T-cell (primary cell): ENCODE measurements around the gene CNR2. TPM values are rescaled to one million over a fixed set of nuclear protein-coding genes. Genes with fewer than 3 reads are reported as not detected.

Source experiments
- ATAC-seq, 4 experiments: fragments of 200-7000 bp in 3 of 4; fragments of 150-1000 bp in 1 of 4; cut with Tn5 transposase; replicated peaks in 1 of 4; 1 replicate in 3 of 4; 2 replicates in 1 of 4; pipeline ENCODE4 v1.10.0; 2021; ENCODE audit warnings: moderate library complexity in 3 of 4, mild to moderate bottlenecking in 2 of 4, moderate number of reproducible peaks in 1 of 4
- CTCF ChIA-PET, 2 donors: fragments of 300-600 bp; sonication (Branson Sonifier 250); formaldehyde crosslinking; loops; one replicate each; lab custom pipeline; 2022; ENCODE audit warnings: antibody characterized with exemption in 2 of 2; lab: Charles Lee
- POLR2A ChIA-PET, 2 donors: fragments of 300-600 bp; sonication (Branson Sonifier 250); formaldehyde crosslinking; loops; one replicate each; lab custom pipeline; 2022; ENCODE audit warnings: antibody characterized with exemption in 2 of 2; lab: Charles Lee
- DNase-seq, 35 experiments: peaks; one replicate each; pipeline versions ENCODE4 v3.0.0 to v3.0.0-alpha.2; 2013 to 2023
- H3K27ac ChIP-seq: one replicate; pipeline ENCODE4 v1.5.1; 2013; ENCODE audit warnings: low read length
- H3K27me3 ChIP-seq, 2 experiments: replicated peaks in 1 of 2; 1 replicate in 1 of 2; 2 replicates in 1 of 2; pipeline versions ENCODE4 v1.6.1 to v1.7.0; 2013; ENCODE audit warnings: low read length in 1 of 2, mixed read lengths in 1 of 2; ENCODE audit not compliant: control insufficient read depth in 2 of 2, insufficient read depth in 2 of 2; ENCODE audit errors: extremely low read depth in 1 of 2
- H3K36me3 ChIP-seq, 2 donors: 1 replicate in 1 of 2; 2 replicates in 1 of 2; pipeline versions ENCODE4 v1.6.1 to v1.7.0; 2013; ENCODE audit warnings: low read length in 1 of 2; ENCODE audit not compliant: control insufficient read depth in 2 of 2, insufficient read depth in 1 of 2; ENCODE audit errors: extremely low read depth in 1 of 2
- H3K4me1 ChIP-seq, 2 experiments: 1 replicate in 1 of 2; 2 replicates in 1 of 2; pipeline versions ENCODE4 v1.6.1 to v1.7.0; 2013; ENCODE audit warnings: low read length in 2 of 2, mixed read lengths in 1 of 2; ENCODE audit not compliant: insufficient read depth in 2 of 2, control insufficient read depth in 1 of 2; ENCODE audit errors: extremely low read depth in 1 of 2
- H3K4me3 ChIP-seq, 2 donors: 1 replicate in 1 of 2; 2 replicates in 1 of 2; pipeline versions ENCODE4 v1.5.1 to v1.7.0; 2013; ENCODE audit warnings: mild to moderate bottlenecking in 2 of 2, low read length in 1 of 2, moderate library complexity in 1 of 2; ENCODE audit not compliant: control insufficient read depth in 1 of 2; ENCODE audit errors: extremely low read depth in 1 of 2
- H3K9me3 ChIP-seq: 2 replicates; pipeline ENCODE4 v1.7.0; 2013
- H3K27ac Mint-ChIP-seq, 2 donors: one replicate each; pipeline ENCODE4 v1.8.0; 2020 to 2021; ENCODE audit warnings: mild to moderate bottlenecking in 2 of 2, mixed read lengths in 2 of 2
- H3K27me3 Mint-ChIP-seq, 2 donors: one replicate each; pipeline ENCODE4 v1.8.0; 2021 to 2022; ENCODE audit warnings: mixed read lengths in 2 of 2
- H3K36me3 Mint-ChIP-seq: one replicate; pipeline ENCODE4 v1.8.0; 2021; ENCODE audit warnings: mixed read lengths
- H3K4me1 Mint-ChIP-seq, 3 donors: one replicate each; pipeline ENCODE4 v1.8.0; 2020 to 2022; ENCODE audit warnings: mixed read lengths in 3 of 3, mild to moderate bottlenecking in 1 of 3
- H3K4me3 Mint-ChIP-seq, 3 donors: one replicate each; pipeline ENCODE4 v1.8.0; 2020 to 2022; ENCODE audit warnings: mild to moderate bottlenecking in 3 of 3, mixed read lengths in 3 of 3, moderate library complexity in 3 of 3
- H3K9me3 Mint-ChIP-seq, 3 donors: one replicate each; pipeline ENCODE4 v1.8.0; 2020 to 2022; ENCODE audit warnings: mixed read lengths in 3 of 3
- WGBS: methylation state at CpG from one replicate; pipeline ENCODE4 v1.1.5; 2013; ENCODE audit warnings: missing lambda C conversion rate; ENCODE audit not compliant: insufficient coverage; 5-methylcytosine and 5-hydroxymethylcytosine counted together
- total RNA-seq, 35 experiments: library from RNA in 6 of 35; stranded (reverse) in 6 of 35; fragments of 120-200 nt in 1 of 35; gene quantifications; one replicate each; pipeline versions ENCODE4 v1.2.1 to v1.2.4 and lab custom pipeline; 2013 to 2026

Gene CNR2
- total RNA-seq, 5 donors from 2014 or later (not counting 1 experiment from before 2014, with no cell fraction given) = 0.67 to 2.1 (median 1.5) TPM

GRCh38 chr1:23922321-23922943, 9.3 kb upstream of the CNR2 start:
- POLR2A ChIA-PET = no interaction called here
- WGBS = 90% methylated on average over 3 of the region's 8 CpGs
- CTCF ChIA-PET = no interaction called here

DNA sequence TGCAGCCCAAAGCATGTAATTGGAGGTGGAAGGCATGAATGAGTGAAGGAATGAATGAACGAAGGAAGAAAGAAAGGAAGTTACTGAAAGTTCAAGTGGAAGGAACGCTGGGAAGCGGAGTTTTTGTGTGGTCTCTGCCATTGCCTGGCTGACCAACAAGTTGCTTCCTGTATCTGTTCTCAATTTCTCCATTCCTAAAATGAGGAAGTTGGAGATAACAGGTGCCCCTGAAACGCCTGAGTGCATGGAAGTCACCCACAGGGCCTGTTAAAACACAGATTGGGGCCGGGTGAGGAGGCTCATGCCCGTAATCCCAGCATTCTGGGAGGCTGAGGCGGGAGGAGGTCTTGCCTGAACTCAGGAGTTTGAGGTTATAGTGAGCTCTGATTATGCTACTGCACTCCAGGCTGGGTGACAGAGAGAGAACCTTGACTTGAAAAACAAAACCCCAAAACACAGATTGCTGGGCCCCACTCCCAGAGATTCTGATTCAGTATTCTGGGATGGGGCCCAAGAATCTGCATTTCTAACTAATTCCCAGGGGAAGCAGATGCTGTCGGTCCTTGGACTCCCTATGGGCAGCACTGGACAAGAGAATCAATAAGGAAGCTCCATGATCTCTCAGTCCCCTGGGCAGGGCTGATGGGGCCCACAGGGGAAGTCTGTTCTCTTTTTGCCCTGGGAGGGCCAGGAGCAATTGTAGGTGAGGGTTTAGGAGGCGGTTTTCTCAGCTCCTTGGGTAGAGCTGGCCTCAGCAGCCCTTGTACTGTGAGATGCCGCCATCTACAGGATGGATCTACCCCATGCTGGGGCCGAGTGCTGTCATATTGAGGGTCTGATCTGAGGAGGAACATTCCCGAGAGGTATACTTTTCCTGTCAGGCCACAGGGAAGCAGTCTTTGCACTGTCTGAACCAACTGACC, 3.3 kb upstream of the CNR2 start:
- no peaks in the 10 kb centered on the region for H3K9me3 Mint-ChIP-seq
- H3K27ac Mint-ChIP-seq = no peak overlapping the region
- Histone ChIP-seq H3K27ac (no peak overlapping the region), H3K36me3 (no peaks in the 10 kb centered on the region), H3K4me3 (no peak overlapping the region), H3K27me3 (no peaks in the 10 kb centered on the region), H3K9me3 (no peaks in the 10 kb centered on the region), H3K4me1 (peaks cover 8 to 39% of the 10 kb centered on the region in 2 experiments)
- no peaks in the 10 kb centered on the region for H3K36me3 Mint-ChIP-seq
- DNase-seq (peak in 34 of 35 experiments; percentile 18 to 78 (median 53)), ATAC-seq (peak; percentile 77 to 97 (median 85))
- 32% methylated on average over 6 of the region's 12 CpGs for WGBS
- H3K27me3 Mint-ChIP-seq = no peaks in the 10 kb centered on the region
- peaks cover 30 to 36% (median 32%) of the 10 kb centered on the region in 3 donors for H3K4me1 Mint-ChIP-seq
- POLR2A ChIA-PET = interaction anchor here in 1 of 2 donors (0.5 kb wide), 1 partner anchor 14 kb away, joined by 3 read pairs; no protein-coding TSS in a partner anchor
- H3K4me3 Mint-ChIP-seq = no peak overlapping the region
- CTCF ChIA-PET = interaction anchor here (0.6 to 2.7 kb wide), 9 partner anchors 29 to 1435 kb away, joined by 3 to 30 read pairs (median 5); no protein-coding TSS in a partner anchor

More at GRCh38 chr1:23922321-23922943, 9.3 kb upstream of the CNR2 start:
- H3K4me1 ChIP-seq = no peaks in the 10 kb centered on the region
- H3K27ac Mint-ChIP-seq = no peak overlapping the region
- H3K36me3 Mint-ChIP-seq = no peaks in the 10 kb centered on the region
- no peaks in the 10 kb centered on the region for H3K36me3 ChIP-seq
- H3K27me3 Mint-ChIP-seq = peaks cover 0 to 2% of the 10 kb centered on the region in 2 donors
- ATAC-seq = no peak
- H3K27ac ChIP-seq = no peak overlapping the region
- no peaks in the 10 kb centered on the region for H3K9me3 ChIP-seq
- H3K27me3 ChIP-seq = no peaks in the 10 kb centered on the region
- H3K4me3 Mint-ChIP-seq = no peak overlapping the region
- no peaks in the 10 kb centered on the region for H3K9me3 Mint-ChIP-seq
- no peak for DNase-seq
- peaks cover 0 to 2% (median 2%) of the 10 kb centered on the region in 3 donors for H3K4me1 Mint-ChIP-seq
- H3K4me3 ChIP-seq = no peak overlapping the region

- Mint-ChIP-seq H3K27me3 (no peaks in the 10 kb centered on the region), H3K36me3 (no peaks in the 10 kb centered on the region), H3K9me3 (no peaks in the 10 kb centered on the region), H3K4me3 (no peak overlapping the region), H3K27ac (no peak overlapping the region), H3K4me1 (peaks cover 38 to 46% (median 42%) of the 10 kb centered on the region in 3 donors)
- no peaks in the 10 kb centered on the region for H3K9me3 ChIP-seq
- ChIA-PET POLR2A (interaction anchor here in 1 of 2 donors (0.6 kb wide), 1 partner anchor 90 kb away, joined by 6 read pairs; no protein-coding TSS in a partner anchor), CTCF (interaction anchor here (1.3 to 2.7 kb wide), 4 partner anchors 105 to 144 kb away, joined by 5 to 30 read pairs (median 14); no protein-coding TSS in a partner anchor)
- H3K27me3 ChIP-seq = no peaks in the 10 kb centered on the region
- no peaks in the 10 kb centered on the region for H3K36me3 ChIP-seq
- DNase-seq (no peak), ATAC-seq (no peak)
- peaks cover 10 to 48% of the 10 kb centered on the region in 2 experiments for H3K4me1 ChIP-seq
- H3K4me3 ChIP-seq = no peak overlapping the region
- no peak overlapping the region for H3K27ac ChIP-seq
- WGBS = 100% methylated on average over 4 of the region's 5 CpGs
Observed at GRCh38 chr1:23915466-23915865, 2.3 kb upstream of the CNR2 start.

- Histone ChIP-seq H3K27me3 (no peaks in the 10 kb centered on the region), H3K4me3 (no peak overlapping the region), H3K36me3 (no peaks in the 10 kb centered on the region), H3K27ac (no peak overlapping the region), H3K4me1 (peaks cover 10 to 54% of the 10 kb centered on the region in 2 experiments), H3K9me3 (no peaks in the 10 kb centered on the region)
- H3K36me3 Mint-ChIP-seq = no peaks in the 10 kb centered on the region
- no peaks in the 10 kb centered on the region for H3K9me3 Mint-ChIP-seq
- no peak overlapping the region for H3K4me3 Mint-ChIP-seq
- ChIA-PET POLR2A (interaction anchor here in 1 of 2 donors (0.6 kb wide), 1 partner anchor 89 kb away, joined by 6 read pairs; no protein-coding TSS in a partner anchor), CTCF (interaction anchor here in 1 of 2 donors (2.7 kb wide), 1 partner anchor 105 kb away, joined by 30 read pairs; no protein-coding TSS in a partner anchor)
- peaks cover 42 to 49% (median 47%) of the 10 kb centered on the region in 3 donors for H3K4me1 Mint-ChIP-seq
- ATAC-seq (no peak), DNase-seq (no peak)
- WGBS = no CpG with 5 or more reads among the region's 4 CpGs
- H3K27ac Mint-ChIP-seq = peak overlapping the region in 1 of 2 donors; percentile 61
- no peaks in the 10 kb centered on the region for H3K27me3 Mint-ChIP-seq
Observed at GRCh38 chr1:23914921-23915320, 1.8 kb upstream of the CNR2 start.

DNA sequence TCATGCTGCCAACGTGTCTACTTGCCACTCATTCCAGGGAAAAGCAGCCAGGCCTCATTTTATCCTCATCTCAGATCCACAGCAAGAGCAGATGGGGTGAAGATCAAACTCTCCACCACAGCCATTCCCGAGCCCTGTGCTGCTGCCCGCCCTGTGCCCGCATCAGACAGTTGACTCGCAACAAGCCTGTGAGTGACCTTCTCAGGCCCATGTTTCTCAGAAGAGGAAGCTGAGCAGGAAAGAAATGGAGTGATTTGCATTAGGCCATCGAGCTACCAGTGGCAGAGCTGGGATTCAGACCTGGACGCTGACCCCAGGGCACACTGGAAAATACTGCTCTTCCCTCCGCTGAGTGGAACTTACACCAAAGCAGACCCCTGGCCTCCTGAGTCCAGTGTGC, 1.2 kb downstream of the CNR2 start:
- peaks cover 0 to 15% of the 10 kb centered on the region in 2 experiments for H3K27me3 ChIP-seq
- POLR2A ChIA-PET = interaction anchor here in 1 of 2 donors (0.5 kb wide), 1 partner anchor 173 kb away, joined by 3 read pairs; no protein-coding TSS in a partner anchor
- no peaks in the 10 kb centered on the region for H3K36me3 ChIP-seq
- H3K27me3 Mint-ChIP-seq = peaks cover 0 to 5% of the 10 kb centered on the region in 2 donors
- WGBS = 88% methylated on average over 8 of the region's 8 CpGs
- H3K4me3 ChIP-seq = peak overlapping the region in 1 of 2 donors; percentile 13
- H3K4me3 Mint-ChIP-seq = peak overlapping the region; percentile 25 to 73 (median 53)
- ATAC-seq = no peak
- peaks cover 20 to 72% of the 10 kb centered on the region in 2 experiments for H3K4me1 ChIP-seq
- H3K27ac Mint-ChIP-seq = peak overlapping the region; percentile 79 to 84
- CTCF ChIA-PET = no interaction called here
- DNase-seq = no peak
- peaks cover 54 to 62% (median 61%) of the 10 kb centered on the region in 3 donors for H3K4me1 Mint-ChIP-seq
- H3K9me3 ChIP-seq = no peaks in the 10 kb centered on the region
- H3K9me3 Mint-ChIP-seq = no peaks in the 10 kb centered on the region
- peak overlapping the region; percentile 2 for H3K27ac ChIP-seq
- H3K36me3 Mint-ChIP-seq = no peaks in the 10 kb centered on the region
